IPS-11a (cell line): Measurements from ENCODE around the gene BLM.
"Not testable (repeated sequence)": the region's sequence is repeated elsewhere in the genome, so short reads cannot be mapped to it uniquely, and the experiment has no call there.

Source experiments
- H3K4me3 ChIP-seq: one replicate; pipeline ENCODE4 v1.5.1; 2013; ENCODE audit warnings: low read depth, low read length, control low read depth

The BLM gene

GRCh38 chr15:90840157-90840855, 123.2 kb downstream of the BLM start:
- H3K4me3 ChIP-seq, result no peak overlapping the region

GRCh38 chr15:90840954-90841353, 123.8 kb downstream of the BLM start:
- no peak overlapping the region for H3K4me3 ChIP-seq

DNA sequence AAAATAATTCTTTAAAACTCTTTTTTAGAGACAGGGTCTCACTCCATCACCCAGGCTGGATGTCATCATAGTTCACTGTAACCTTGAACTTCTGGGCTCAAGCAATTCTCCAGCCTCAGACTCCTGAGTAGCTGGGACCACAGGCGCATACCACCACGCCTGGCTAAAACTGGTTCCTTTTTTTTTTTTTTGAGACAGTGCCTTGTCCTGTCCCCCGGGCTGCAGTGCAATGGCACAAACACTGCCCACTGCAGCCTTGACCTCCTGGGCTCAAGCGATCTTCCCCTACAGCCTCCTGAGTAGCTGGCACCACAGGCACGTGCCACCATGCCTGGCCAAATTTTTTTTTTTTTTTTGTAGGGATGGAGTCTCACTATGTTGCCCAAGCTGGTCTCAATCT, 127.5 kb downstream of the BLM start:
- no peak overlapping the region for H3K4me3 ChIP-seq

GRCh38 chr15:90845201-90845949, 128.2 kb downstream of the BLM start:
- H3K4me3 ChIP-seq, result no peak overlapping the region

- not testable (repeated sequence) for H3K4me3 ChIP-seq
Measured at GRCh38 chr15:90849424-90849823, 132.3 kb downstream of the BLM start.

DNA sequence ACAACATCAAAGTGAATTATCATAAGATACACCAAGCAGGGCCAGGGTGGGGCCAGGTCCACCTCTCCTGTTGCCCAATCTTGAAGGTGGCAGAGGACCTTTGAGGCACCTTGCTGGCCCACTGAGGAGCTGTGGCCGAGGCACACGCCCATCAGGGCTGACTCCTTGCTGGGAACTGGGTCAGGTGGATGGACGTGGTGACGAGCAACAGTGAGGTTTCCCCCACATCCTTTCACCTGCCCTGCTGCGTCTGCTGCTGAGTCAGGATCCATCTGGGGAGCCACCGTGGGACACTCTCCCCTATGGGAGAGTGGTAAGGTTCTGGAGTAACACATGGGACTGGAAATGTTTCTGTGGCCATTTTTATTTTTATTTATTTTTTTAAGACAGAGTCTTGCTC, 134.0 kb downstream of the BLM start:
- no peak overlapping the region for H3K4me3 ChIP-seq

DNA sequence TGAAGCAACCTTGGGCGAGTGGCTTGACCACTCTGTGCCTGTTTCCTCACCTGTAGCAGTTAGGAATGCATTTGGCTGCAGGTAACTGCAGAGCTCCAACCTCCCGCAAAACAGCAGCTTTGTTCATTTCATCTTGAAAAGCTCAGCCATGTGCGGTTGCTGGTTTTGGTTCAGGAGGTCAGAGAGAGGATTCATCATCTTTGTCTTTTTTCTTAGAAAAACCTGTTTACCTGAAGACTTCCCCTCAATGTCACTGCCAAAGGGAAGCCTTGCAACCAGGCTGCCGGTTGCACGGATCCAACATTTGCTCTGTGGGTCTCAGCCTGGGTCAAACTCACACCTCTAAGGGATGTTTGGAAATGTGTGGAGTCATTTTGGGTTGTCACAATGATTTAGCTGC, 134.8 kb downstream of the BLM start:
- no peak overlapping the region for H3K4me3 ChIP-seq

DNA sequence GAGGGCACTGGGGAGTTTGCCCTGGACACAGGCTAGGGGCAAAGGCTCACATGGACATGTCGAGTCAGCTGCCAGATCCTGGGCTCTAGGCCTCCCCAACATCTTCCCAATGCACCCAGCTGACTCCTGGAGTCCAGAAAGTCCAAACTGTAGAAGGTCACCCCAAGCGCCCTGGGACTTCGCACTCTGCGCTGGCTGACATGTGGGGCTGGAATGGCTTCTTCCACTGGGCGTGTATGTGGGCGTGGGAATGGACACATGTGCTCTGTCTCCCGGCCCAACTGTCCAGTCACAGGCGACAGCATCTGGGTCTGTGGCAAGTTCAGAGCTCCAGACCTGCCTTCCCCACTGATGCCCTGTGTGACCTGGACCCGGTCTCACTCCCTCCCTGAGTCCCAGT, 138.0 kb downstream of the BLM start:
- H3K4me3 ChIP-seq, result no peak overlapping the region

DNA sequence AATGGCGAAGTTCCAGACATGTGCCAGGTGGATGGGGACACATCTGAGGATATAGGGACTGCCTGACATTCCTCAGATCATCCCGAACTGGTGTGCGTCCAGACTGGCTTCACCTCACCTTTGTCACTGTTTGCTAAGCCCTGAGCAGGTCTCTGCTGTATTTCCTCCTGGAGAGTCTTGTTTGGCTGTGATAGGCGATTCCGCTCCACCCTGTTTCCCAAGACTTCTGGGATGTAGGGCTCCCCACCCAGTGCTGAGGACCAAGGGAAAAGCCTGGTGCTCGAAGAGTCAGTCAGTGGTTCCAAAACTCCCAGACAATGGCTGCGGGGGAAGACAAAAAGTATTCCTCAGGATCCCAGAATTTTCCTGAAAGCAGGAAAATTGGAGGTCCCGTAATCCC, 140.2 kb downstream of the BLM start:
- no peak overlapping the region for H3K4me3 ChIP-seq

DNA sequence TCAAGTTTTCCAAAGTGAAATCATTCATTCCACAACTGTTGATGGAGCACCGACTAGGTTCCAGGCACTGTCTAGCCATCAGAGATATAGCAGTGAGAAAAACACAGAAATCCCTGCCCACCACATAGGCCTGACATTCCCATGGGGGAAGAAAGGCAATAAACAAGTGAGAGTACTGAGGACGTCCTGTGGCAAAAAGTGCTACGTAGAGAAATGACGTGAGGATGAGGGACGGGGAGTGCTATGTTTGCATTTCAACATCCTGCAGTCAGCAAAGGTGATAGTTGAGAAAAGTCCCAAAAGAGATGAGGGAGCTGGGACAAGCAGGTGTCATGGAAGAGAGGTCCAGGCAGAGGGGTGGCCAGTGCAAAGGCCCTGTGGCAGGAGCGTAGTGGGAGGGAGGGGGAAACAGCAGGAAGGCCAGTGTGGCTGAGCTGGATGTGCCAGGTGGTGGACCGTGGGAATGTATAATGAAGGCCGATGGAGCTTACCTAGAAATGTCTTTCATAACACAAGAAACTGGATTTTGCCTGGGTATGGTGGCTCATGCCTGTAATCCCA, 140.8 kb downstream of the BLM start:
- no peak overlapping the region for H3K4me3 ChIP-seq

DNA sequence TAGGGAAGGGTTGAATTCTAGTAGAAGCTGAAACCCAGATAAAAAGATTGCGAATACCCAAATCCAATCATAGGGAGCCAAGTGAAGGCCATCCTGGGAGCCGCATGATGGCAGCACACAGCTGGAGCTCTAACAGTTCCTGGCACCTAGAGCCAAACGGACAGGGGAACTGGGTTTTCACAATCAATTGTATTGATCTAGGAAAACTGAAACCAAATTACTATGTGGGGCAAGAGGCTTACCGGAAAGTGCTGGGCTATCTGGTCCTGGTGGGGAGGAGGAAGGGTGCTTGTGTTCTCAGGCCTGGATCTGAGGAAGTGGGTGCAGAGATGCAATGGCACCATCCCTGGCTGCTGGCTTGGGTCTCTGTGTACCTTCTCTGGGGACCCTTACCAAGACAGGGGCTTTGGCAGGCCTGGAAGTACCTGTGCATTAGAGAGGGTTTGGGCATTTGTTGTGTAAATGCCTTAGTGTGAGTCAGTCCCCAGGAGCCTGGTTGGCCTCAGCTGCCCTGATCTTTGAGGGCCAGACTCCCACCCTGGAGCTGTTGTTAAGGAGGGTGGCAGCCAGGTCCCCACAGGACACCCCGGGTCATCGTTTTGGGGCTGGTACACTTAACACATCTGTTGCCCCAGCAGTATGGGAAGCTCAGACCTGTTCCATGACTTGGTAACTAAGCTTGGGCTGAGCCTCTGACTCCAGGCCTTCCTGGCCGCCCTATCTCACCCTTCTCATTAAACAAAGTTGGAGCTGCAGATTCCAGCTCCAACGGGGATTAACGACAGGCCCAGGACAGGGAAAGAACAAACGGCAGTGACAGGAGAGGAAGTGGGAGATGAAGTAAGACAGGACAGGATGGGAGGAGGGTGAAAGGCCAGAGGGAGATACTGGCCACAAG, 142.3 kb downstream of the BLM start:
- H3K4me3 ChIP-seq, result no peak overlapping the region

DNA sequence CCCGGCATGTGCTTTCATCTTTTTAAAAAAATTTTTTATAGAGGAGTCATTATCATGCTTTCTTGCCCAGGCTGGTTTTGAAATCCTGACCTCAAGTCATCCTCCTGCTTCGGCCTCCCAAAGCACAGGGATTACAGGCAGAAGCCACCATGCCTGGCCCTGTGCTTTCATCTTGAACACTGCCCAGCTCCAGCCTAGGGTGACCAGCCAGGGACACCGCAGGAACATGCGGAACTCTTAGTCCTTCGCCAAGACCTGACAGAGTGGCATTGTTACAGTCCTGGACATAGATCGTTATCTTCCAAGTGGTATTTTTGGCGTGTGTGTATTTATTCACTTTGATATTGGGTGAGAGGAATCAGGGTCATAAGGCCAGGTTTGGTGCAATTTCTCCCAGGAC, 143.3 kb downstream of the BLM start:
- H3K4me3 ChIP-seq, result no peak overlapping the region

- no peak overlapping the region for H3K4me3 ChIP-seq
Measured at GRCh38 chr15:90860942-90861675, 144.0 kb downstream of the BLM start.

- no peak overlapping the region for H3K4me3 ChIP-seq
Measured at GRCh38 chr15:90862487-90862886, 145.3 kb downstream of the BLM start.

DNA sequence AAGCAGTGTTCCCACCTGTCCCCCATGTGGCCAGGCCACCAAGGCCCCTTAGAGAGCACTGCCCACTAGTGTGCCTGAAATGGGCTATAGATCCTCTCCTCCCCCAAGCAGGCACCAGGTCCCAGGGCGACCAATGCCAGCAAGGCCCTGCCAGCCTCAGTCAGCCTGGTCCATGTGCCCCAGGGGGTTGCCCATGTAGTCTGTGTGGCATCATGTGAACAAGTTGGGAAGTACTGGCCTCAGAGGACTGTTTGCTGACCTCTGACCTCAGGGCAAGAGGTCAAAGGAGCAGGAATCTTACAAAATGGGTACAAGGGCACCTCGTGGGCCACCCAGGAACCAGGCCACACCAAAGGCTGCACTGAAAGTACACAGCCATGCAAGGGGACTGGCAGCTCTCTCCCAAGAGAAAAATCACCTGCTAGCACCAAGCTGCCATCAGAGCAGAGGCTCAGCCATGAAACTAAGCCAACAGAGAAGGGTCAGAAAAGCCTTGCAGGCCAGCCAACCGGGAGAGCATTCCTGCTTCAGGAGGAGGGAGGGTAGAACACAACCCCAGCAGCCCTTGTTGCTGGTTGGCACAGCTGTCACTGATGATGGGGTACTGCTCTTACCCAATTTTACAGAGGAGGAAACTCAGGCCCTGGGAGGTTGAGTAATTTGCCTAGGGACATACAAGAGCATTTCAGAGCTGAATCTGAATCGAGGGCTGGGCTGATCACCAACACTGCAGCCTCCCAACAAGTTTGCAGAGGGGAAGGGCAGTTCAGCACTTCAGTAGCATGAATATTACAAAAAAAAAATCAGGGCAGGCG, 146.0 kb downstream of the BLM start:
- no peak overlapping the region for H3K4me3 ChIP-seq

GRCh38 chr15:90863987-90864386, 146.8 kb downstream of the BLM start:
- no peak overlapping the region for H3K4me3 ChIP-seq

DNA sequence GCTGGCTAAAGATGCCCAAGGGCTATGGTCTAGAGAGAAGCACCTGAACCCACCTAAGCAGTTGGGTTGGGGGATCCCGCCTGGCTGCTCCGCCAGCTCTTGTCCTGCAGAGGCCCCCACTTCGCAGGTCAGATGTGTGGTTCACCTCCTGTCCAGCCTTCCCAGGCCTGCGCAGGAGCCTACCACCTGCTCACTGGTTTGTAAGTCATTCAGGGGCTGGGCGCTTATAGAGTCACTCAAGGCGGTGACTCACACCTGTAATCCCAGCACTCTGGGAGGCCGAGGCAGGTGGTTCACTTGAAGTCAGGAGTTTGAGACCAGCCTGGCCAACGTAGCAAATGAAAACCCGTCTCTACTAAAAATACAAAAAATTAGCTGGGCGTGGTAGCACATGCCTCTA, 147.4 kb downstream of the BLM start:
- H3K4me3 ChIP-seq, result no peak overlapping the region

DNA sequence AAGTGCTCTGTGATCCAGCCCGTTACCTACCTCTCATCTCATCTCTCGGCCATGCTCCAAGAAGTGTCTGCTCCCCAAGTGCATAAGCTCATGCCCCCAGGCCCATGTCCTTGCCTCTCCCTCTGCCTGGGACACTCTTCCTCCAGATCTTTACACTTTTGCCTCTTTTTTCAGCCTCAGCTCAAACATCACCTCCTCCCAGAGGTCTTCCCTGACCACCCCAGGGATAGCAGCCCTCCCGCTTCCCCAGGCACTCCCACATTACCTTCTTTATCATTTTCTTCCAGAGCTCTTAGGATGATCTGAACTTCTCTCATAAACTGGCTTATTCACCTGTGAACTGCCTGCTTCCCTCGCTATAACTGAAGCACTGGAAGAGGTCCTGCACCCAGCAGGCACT, 148.6 kb downstream of the BLM start:
- no peak overlapping the region for H3K4me3 ChIP-seq
